Neuronal stem cell (in vitro differentiated cells): ENCODE measurements around the gene TRAF1.

Source experiments
- DNase-seq: peaks from one replicate; pipeline ENCODE4 v3.0.0-alpha.2; 2013; ENCODE audit warnings: low spot score
- H2AFZ ChIP-seq: one replicate; pipeline ENCODE4 v1.6.1; 2013; ENCODE audit warnings: mild to moderate bottlenecking, low read length, inconsistent platforms
- H2AK5ac ChIP-seq: 2 replicates; pipeline ENCODE4 v1.6.1; 2013; ENCODE audit warnings: low read depth, mild to moderate bottlenecking, inconsistent platforms, low read length, moderate library complexity, mixed read lengths
- H2BK120ac ChIP-seq: 2 replicates; pipeline ENCODE4 v1.6.1; 2013; ENCODE audit warnings: low read depth, mild to moderate bottlenecking, inconsistent platforms, low read length, moderate library complexity, mixed read lengths
- H2BK12ac ChIP-seq: one replicate; pipeline ENCODE4 v1.6.1; 2013; ENCODE audit warnings: low read length, inconsistent platforms
- H2BK15ac ChIP-seq: 2 replicates; pipeline ENCODE4 v1.6.1; 2013; ENCODE audit warnings: mild to moderate bottlenecking, low read length, inconsistent platforms, mixed read lengths
- H2BK5ac ChIP-seq: one replicate; pipeline ENCODE4 v1.6.1; 2013; ENCODE audit warnings: inconsistent platforms, mild to moderate bottlenecking, low read length, moderate library complexity
- H3K14ac ChIP-seq: one replicate; pipeline ENCODE4 v1.6.1; 2013; ENCODE audit warnings: low read length, inconsistent platforms
- H3K18ac ChIP-seq: 2 replicates; pipeline ENCODE4 v1.6.1; 2013; ENCODE audit warnings: low read length, inconsistent platforms
- H3K23ac ChIP-seq: 2 replicates; pipeline ENCODE4 v1.6.1; 2013; ENCODE audit warnings: low read depth, mild to moderate bottlenecking, mixed read lengths, low read length, inconsistent platforms; ENCODE audit not compliant: poor library complexity
- H3K27ac ChIP-seq: replicated peaks from 3 replicates; pipeline ENCODE4 v1.5.1; 2013; ENCODE audit warnings: low read length, inconsistent platforms
- H3K27me3 ChIP-seq, 3 experiments: 2 replicates each; pipeline ENCODE4 v1.6.1; 2013; ENCODE audit warnings: low read length in 3 of 3, mild to moderate bottlenecking in 2 of 3, inconsistent platforms in 1 of 3, low read depth in 1 of 3, mixed read lengths in 1 of 3, moderate library complexity in 1 of 3; ENCODE audit not compliant: control insufficient read depth in 3 of 3, insufficient read depth in 3 of 3
- H3K36me3 ChIP-seq, 2 donors: replicated peaks in 1 of 2; 2 replicates each; pipeline ENCODE4 v1.6.1; 2013; ENCODE audit warnings: low read length in 2 of 2; ENCODE audit not compliant: control insufficient read depth in 2 of 2, insufficient read depth in 2 of 2
- H3K4ac ChIP-seq: 2 replicates; pipeline ENCODE4 v1.6.1; 2013; ENCODE audit warnings: inconsistent platforms, mild to moderate bottlenecking, low read length, moderate library complexity
- H3K4me1 ChIP-seq, 2 donors: 1 replicate in 1 of 2; 2 replicates in 1 of 2; pipeline ENCODE4 v1.6.1; 2013; ENCODE audit warnings: low read length in 2 of 2, low read depth in 1 of 2; ENCODE audit not compliant: control insufficient read depth in 2 of 2, insufficient read depth in 1 of 2
- H3K4me2 ChIP-seq: one replicate; pipeline ENCODE4 v1.6.1; 2013; ENCODE audit warnings: mild to moderate bottlenecking, low read length, inconsistent platforms; ENCODE audit not compliant: insufficient read depth, poor library complexity, severe bottlenecking
- H3K4me3 ChIP-seq, 2 donors: 2 replicates each; pipeline ENCODE4 v1.5.1; 2013; ENCODE audit warnings: low read length in 2 of 2, mild to moderate bottlenecking in 2 of 2, inconsistent platforms in 1 of 2, moderate library complexity in 1 of 2
- H3K79me1 ChIP-seq: one replicate; pipeline ENCODE4 v1.6.1; 2013; ENCODE audit warnings: low read depth, mild to moderate bottlenecking, inconsistent platforms, low read length, moderate library complexity
- H3K9ac ChIP-seq: one replicate; pipeline ENCODE4 v1.6.1; 2013; ENCODE audit warnings: mild to moderate bottlenecking, low read depth, low read length, inconsistent platforms; ENCODE audit not compliant: poor library complexity
- H3K9me3 ChIP-seq, 2 donors: replicated peaks in 1 of 2; 2 replicates each; pipeline versions ENCODE3 to v1.6.1; 2013; ENCODE audit warnings: low read length in 2 of 2, mild to moderate bottlenecking in 2 of 2, inconsistent platforms in 1 of 2, low read depth in 1 of 2, mixed read lengths in 1 of 2, moderate library complexity in 1 of 2; ENCODE audit not compliant: control insufficient read depth in 2 of 2, insufficient read depth in 1 of 2
- H4K8ac ChIP-seq: one replicate; pipeline ENCODE4 v1.6.1; 2013; ENCODE audit warnings: low read depth, mild to moderate bottlenecking, inconsistent platforms, low read length, moderate library complexity
- H4K91ac ChIP-seq: one replicate; pipeline ENCODE4 v1.6.1; 2013; ENCODE audit warnings: low read length, low read depth, mild to moderate bottlenecking, inconsistent platforms; ENCODE audit not compliant: poor library complexity
- WGBS, 2 donors: extraction: QIAGEN DNeasy Blood & Tissue Kit; methylation state at CpG; one replicate each; pipeline ENCODE4 v1.1.7; 2013; ENCODE audit warnings: missing lambda C conversion rate in 2 of 2, mixed read lengths in 1 of 2; ENCODE audit not compliant: insufficient read length in 2 of 2, insufficient replicate concordance in 1 of 2; ENCODE audit errors: extremely low coverage in 2 of 2; 5-methylcytosine and 5-hydroxymethylcytosine counted together

TRAF1 gene

DNA sequence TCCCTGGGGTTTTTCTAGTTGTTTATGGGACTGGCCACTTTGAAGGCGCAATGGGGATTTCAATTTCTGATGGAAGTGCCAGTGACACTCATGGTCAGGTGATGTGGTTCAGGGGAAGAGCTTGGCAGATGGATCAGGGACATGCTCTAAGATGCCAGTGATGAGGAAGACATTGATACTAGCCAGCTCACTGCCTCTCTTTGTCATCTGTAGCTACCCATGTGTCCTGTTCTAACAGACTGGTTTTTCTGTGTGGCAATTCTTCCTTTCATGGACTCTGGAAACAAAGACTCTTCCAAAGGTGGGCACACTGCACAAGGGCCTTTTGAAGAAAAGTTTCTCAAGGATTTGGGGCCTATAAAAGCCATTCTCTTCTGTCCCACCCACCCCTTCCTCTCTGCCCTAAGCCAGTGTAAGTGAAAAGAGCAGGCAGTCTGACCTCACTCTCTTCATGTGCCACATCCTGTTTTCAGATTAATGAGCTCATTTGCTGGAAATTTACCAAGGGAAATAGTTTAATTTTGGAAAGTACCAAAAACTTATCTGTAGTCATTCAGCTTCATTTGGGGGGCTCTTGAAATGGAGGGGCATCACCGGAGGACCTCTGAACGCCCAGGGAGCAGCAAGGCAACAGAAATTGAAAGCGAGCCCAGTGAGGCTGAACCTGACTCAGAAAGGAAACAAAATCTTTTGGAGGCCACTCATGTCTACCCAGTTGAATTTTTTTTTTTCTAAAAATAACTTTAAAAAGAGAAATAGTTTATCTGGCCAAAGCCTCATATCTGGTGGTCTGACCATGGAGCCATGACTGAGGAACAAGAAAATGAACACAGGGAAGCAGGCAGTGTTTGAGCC, 4.9 kb upstream of the TRAF1 start:
- Histone ChIP-seq H3K23ac (no peak overlapping the region), H4K8ac (no peak overlapping the region), H2AFZ (peak overlapping the region; percentile 69), H3K14ac (no peak overlapping the region), H3K36me3 (no peaks in the 10 kb centered on the region), H3K9ac (no peak overlapping the region), H2BK12ac (no peak overlapping the region), H2BK120ac (no peak overlapping the region), H4K91ac (no peak overlapping the region), H3K4ac (no peak overlapping the region), H2AK5ac (no peak overlapping the region), H3K27me3 (peaks cover 0 to 24% (median 0%) of the 10 kb centered on the region in 3 experiments), H2BK5ac (no peak overlapping the region), H3K4me3 (no peak overlapping the region), H3K4me2 (no peak overlapping the region), H3K79me1 (peaks cover 2% of the 10 kb centered on the region), H3K18ac (no peak overlapping the region), H2BK15ac (no peak overlapping the region), H3K9me3 (peaks cover 0 to 4% of the 10 kb centered on the region in 2 donors), H3K27ac (no peak overlapping the region), H3K4me1 (peaks cover 0 to 7% of the 10 kb centered on the region in 2 donors)
- WGBS, 2 donors: no CpG with 5 or more reads among the region's 4 CpGs
- DNase-seq: no peak

DNA sequence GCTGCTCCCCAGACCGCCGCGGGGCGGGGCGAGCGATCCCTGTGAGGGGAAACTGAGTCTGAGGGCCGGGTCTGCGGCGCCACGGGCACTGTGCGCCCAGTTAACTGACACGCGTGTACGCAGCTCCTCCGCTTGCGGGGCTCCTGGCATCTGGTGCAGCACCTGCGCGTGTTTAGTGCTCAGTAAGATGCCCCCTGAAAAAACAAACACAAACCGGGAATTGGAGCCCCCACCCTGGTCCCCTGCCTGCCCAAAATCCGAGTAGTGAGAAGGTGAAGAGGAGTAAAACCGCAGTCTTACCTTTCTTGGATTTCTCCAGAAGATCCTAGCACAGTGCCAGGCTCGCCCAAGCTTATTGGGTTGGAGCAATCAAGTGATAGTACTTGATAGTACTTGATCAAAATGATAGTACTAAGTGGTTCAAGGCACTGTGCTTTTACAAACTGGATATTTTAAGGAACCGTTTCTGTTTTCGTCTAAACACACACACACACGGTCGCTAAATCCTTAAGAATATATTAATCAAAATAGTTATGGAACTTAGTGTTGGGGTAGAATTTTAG, 2.7 kb upstream of the TRAF1 start:
- peak overlapping the region; percentile 99 for H4K8ac ChIP-seq
- no peak overlapping the region for H3K27ac ChIP-seq
- peak overlapping the region; percentile 56 for H2AFZ ChIP-seq
- no CpG with 5 or more reads among the region's 26 CpGs for WGBS, 2 donors
- no peak overlapping the region for H3K14ac ChIP-seq
- H2BK120ac ChIP-seq: no peak overlapping the region
- H3K79me1 ChIP-seq: no peaks in the 10 kb centered on the region
- no peak overlapping the region for H2BK15ac ChIP-seq
- peak overlapping the region; percentile 32 for H2BK5ac ChIP-seq
- H3K4me2 ChIP-seq: peak overlapping the region; percentile 73
- H2AK5ac ChIP-seq: no peak overlapping the region
- peaks cover 5 to 7% of the 10 kb centered on the region in 2 donors for H3K4me1 ChIP-seq
- no peak overlapping the region for H4K91ac ChIP-seq
- peak overlapping the region; percentile 35 for H3K23ac ChIP-seq
- peak overlapping the region; percentile 25 for H3K9ac ChIP-seq
- peaks cover 0 to 24% (median 0%) of the 10 kb centered on the region in 3 experiments for H3K27me3 ChIP-seq
- no peak overlapping the region for H2BK12ac ChIP-seq
- H3K4me3 ChIP-seq: peak overlapping the region in 1 of 2 donors; percentile 81
- no peaks in the 10 kb centered on the region for H3K36me3 ChIP-seq
- no peak overlapping the region for H3K4ac ChIP-seq
- H3K18ac ChIP-seq: peak overlapping the region; percentile 99
- DNase-seq: no peak
- H3K9me3 ChIP-seq: peaks cover 0 to 4% of the 10 kb centered on the region in 2 donors

DNA sequence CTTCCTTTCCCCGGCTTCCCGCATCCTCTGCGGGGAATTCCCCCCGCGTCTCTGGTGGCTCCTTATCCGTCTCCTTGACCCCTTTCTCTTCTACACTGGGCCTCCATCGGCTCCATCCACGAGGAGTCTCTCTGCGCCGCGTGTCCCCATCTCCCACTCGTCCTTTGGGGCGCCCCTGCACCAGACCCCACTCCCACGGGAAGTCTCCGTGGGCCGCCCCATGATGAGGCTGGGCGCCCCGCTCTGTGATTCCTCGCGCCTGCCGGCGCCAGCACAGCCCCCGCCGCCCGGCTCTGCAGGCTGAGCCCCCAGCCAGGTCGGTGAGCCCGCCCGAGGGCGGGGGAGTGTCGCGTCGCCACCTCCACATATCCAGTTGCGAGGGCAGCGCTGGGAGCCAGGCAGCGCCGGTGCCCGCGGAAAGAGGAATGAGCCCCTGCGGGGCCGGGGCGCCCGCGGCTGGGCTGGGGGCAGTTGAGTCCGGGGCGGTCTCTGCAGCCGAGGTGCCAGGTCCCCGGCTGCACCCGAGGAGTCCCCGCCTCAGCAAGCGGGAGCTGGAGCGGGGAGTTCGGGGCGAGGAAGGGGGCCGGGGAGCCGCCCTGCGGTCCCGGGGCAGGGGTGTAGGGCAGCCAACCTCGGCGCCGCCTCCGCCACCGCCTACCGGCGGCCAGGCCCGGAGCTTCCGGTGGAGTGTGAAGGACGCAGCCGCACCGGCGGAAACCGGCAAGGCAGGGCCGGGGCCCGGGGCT, 2.1 kb upstream of the TRAF1 start:
- peak overlapping the region; percentile 35 for H3K23ac ChIP-seq
- H3K14ac ChIP-seq: peak overlapping the region; percentile 33
- no peak overlapping the region for H2BK12ac ChIP-seq
- H2BK120ac ChIP-seq: no peak overlapping the region
- H3K9me3 ChIP-seq: peaks cover 0 to 4% of the 10 kb centered on the region in 2 donors
- no CpG with 5 or more reads among the region's 73 CpGs for WGBS, 2 donors
- no peaks in the 10 kb centered on the region for H3K36me3 ChIP-seq
- peak; percentile 45 for DNase-seq
- no peaks in the 10 kb centered on the region for H3K79me1 ChIP-seq
- peak overlapping the region; percentile 73 for H3K4me2 ChIP-seq
- H2AFZ ChIP-seq: peak overlapping the region; percentile 56
- H2BK5ac ChIP-seq: peak overlapping the region; percentile 32
- H2BK15ac ChIP-seq: peak overlapping the region; percentile 22
- H3K27me3 ChIP-seq: peaks cover 0 to 24% (median 0%) of the 10 kb centered on the region in 3 experiments
- H2AK5ac ChIP-seq: no peak overlapping the region
- H3K18ac ChIP-seq: peak overlapping the region; percentile 99
- H3K9ac ChIP-seq: peak overlapping the region; percentile 66
- peak overlapping the region in 1 of 2 donors; percentile 81 for H3K4me3 ChIP-seq
- H4K91ac ChIP-seq: no peak overlapping the region
- H3K4ac ChIP-seq: no peak overlapping the region
- H3K4me1 ChIP-seq: peaks cover 5 to 7% of the 10 kb centered on the region in 2 donors
- H4K8ac ChIP-seq: no peak overlapping the region
- peak overlapping the region; percentile 33 for H3K27ac ChIP-seq
